Epithelial cell of umbilical artery (primary cell): ENCODE measurements around the gene EIF2B5. TPM values are rescaled to one million over a fixed set of nuclear protein-coding genes. Genes with fewer than 3 reads are reported as not detected.

Experiments
- total RNA-seq: library from RNA; depleted of rRNA; stranded (reverse); fragments of >200 nt; gene quantifications from 2 replicates; pipeline ENCODE4 v1.2.3, GENCODE V29; 2014

The EIF2B5 gene
- 44.5 and 52.3 TPM in 2 replicates for total RNA-seq

GRCh38 chr3:184135149-184135910 lies at the start of gene EIF2B5:
Gene EIF2B5 (plus strand): TSS chr3:184135358. CDS start chr3:184135386, 28 bp downstream.

DNA sequence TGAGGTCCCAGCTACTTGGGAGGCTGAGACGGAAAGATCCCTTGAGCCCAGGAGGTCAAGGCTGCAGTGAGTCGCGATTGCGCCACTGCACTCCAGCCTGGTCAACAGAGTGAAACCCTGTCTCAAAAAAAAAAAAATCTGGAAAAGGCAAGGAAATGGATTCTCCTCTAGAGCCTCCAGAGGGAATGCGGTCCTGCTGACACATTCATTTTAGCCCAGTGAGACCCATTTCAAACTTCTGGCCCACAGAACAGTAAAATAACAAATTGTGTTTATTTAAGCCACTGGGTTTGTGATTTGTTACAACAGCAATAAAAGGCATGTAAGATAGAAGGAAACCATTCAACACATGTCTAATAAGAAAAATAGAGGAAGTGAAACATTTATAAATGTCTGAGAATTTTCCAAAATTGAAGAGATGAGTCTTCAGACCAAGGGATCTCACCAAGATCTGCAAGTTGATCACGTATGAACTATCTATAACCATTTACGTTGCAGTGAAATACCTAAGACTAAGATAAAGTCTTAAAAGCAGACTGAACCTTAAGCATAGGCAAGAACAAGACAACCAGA lies 38.3 kb upstream of the EIF2B5 start, which contains the start of gene HTR3E:
HTR3E (plus strand) TSS at position 254 of the 573 bp plus-strand sequence. CDS start 466 bp downstream, outside the sequence.

DNA sequence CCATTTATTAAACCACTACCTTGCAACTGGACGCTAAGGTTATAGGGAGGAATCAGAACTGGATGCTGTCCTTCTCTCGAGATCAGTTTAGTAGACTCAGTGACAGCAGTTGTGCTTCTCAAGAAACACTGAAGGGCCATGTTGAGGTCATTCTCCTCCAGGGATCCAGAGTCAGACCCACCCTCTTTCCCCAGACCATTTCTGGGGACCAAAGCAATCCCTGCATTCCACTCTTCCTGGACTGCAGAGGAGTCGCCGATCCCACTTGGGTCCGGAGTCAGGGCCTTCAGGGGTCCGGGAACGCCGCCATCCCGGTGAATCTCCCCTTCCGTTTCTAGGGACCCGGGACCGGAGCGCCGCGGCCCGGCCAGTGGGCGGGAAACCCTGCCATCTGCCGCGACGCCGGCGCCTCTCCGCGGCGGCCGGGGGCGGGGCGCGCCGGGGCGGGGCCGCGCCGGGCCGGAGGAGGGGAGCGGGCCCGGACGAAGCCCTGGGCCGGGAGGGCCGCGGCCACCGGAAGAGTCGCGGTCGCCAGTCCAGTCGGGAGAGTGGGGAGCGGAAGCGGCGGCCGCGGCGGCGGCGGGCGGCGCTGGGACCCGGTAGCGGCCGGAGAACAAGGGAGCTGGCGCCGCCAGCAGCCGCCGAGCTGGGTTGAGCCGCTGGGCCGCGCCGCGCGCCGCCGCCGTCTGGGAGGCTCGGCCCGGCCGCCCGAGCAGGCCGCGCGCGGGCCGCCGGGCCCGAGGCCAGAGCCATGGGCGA lies 19.9 kb downstream of the EIF2B5 start, which contains the start of gene DVL3:
DVL3 (plus strand) TSS at position 493 of the 759 bp plus-strand sequence; CDS start at position 752, 259 bp downstream.

GRCh38 chr3:184174646-184175492 lies 39.7 kb downstream of the EIF2B5 start, which contains the start of gene AP2M1:
Gene AP2M1 (plus strand): TSS chr3:184174855. CDS start chr3:184176994, 2,139 bp downstream.

DNA sequence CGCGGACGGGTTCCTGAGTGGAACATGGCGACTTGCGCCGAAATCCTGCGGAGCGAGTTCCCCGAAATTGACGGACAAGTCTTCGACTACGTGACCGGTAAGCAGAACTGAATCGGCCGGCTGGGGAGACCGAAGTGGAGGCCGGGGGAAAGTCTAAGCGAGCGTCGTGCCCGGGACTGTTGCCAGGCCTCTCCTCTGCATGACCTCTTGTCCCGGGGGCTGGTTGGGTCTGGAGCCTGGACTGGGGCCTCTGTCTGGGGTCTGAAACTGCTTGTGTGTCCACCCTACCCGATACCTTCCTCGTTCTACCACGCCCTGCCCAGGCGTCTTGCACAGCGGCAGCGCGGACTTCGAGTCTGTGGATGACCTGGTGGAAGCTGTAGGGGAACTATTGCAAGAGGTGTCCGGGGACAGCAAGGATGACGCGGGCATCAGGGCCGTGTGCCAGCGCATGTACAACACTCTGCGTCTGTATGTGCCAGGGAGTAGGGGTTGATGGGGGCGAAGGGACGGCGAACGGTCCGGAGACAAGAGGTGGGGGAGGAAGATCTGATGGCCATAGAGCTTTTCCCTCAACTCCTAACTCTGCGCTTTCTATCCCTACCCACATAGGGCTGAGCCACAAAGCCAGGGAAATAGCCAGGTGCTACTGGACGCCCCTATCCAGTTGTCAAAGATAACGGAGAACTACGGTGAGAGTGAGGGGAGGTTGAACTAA lies 51.2 kb downstream of the EIF2B5 start, which contains the start of gene ABCF3:
ABCF3 (plus strand) TSS at position 16 of the 718 bp plus-strand sequence; CDS start at position 25, 9 bp downstream.

Other genes with a start within 250 kb of the EIF2B5 start
- 13.0 and 15.2 TPM in 2 replicates for gene ABCC5, start 117.5 kb upstream of the EIF2B5 start, total RNA-seq
- not detected in 2 replicates for gene HTR3D, start 103.6 kb upstream of the EIF2B5 start, total RNA-seq
- not detected in 2 replicates for gene HTR3C, start 82.3 kb upstream of the EIF2B5 start, total RNA-seq
- gene HTR3E, start 38.3 kb upstream of the EIF2B5 start, total RNA-seq = not detected in 2 replicates
- gene DVL3, start 20.0 kb downstream of the EIF2B5 start, total RNA-seq = 18.5 and 19.6 TPM in 2 replicates
- 351 and 389 TPM in 2 replicates for gene AP2M1, start 39.5 kb downstream of the EIF2B5 start, total RNA-seq
- gene ABCF3, start 50.8 kb downstream of the EIF2B5 start, total RNA-seq = 39.2 and 41.6 TPM in 2 replicates
- not detected in 2 replicates for gene VWA5B2, start 94.2 kb downstream of the EIF2B5 start, total RNA-seq
- 26.6 and 32.5 TPM in 2 replicates for gene ALG3, start 113.6 kb downstream of the EIF2B5 start, total RNA-seq
- 3.6 and 5.8 TPM in 2 replicates for gene EEF1AKMT4, start 114.3 kb downstream of the EIF2B5 start, total RNA-seq
- gene CAMK2N2, start 126.2 kb downstream of the EIF2B5 start, total RNA-seq = 0.15 TPM in 1 of 2 replicates, not detected in the other
- gene ECE2, start 140.7 kb downstream of the EIF2B5 start, total RNA-seq = not detected in 2 replicates
- gene PSMD2, start 163.9 kb downstream of the EIF2B5 start, total RNA-seq = 534 and 651 TPM in 2 replicates
- gene EIF4G1, start 179.2 kb downstream of the EIF2B5 start, total RNA-seq = 222 and 225 TPM in 2 replicates
- gene FAM131A, start 202.2 kb downstream of the EIF2B5 start, total RNA-seq = 30.9 and 37.1 TPM in 2 replicates
- gene CLCN2, start 226.2 kb downstream of the EIF2B5 start, total RNA-seq = 1.9 and 3.2 TPM in 2 replicates
- 165 and 180 TPM in 2 replicates for gene POLR2H, start 226.4 kb downstream of the EIF2B5 start, total RNA-seq
- gene THPO, start 242.8 kb downstream of the EIF2B5 start, total RNA-seq = under 0.01 TPM in 1 of 2 replicates, not detected in the other
- gene CHRD, start 244.7 kb downstream of the EIF2B5 start, total RNA-seq = 0.15 and 0.32 TPM in 2 replicates